Activated T-helper 17 cell treated with anti-CD3 and anti-CD28 coated beads, Interleukin-2, amount 50 U/mL, for 72 hours (primary cell): ENCODE data around the gene COL5A3. TPM values are rescaled to one million over a fixed set of nuclear protein-coding genes. Genes with fewer than 3 reads are reported as not detected.
A peak's percentile ranks its signal among the peaks of the same experiment; 100 is the strongest.
"Not testable (repeated sequence)": the region's sequence is repeated elsewhere in the genome, so short reads cannot be mapped to it uniquely, and the experiment has no call there.

Experiments used
- ATAC-seq: fragments of 150-1000 bp; cut with Tn5 transposase; replicated peaks from 2 replicates; pipeline ENCODE4 v1.10.0; 2021; ENCODE audit warnings: mild to moderate bottlenecking, moderate library complexity
- H3K27ac Mint-ChIP-seq: one replicate; pipeline ENCODE4 v1.8.0; 2022; ENCODE audit warnings: mixed read lengths
- H3K27me3 Mint-ChIP-seq: one replicate; pipeline ENCODE4 v1.8.0; 2022; ENCODE audit warnings: mixed read lengths
- H3K36me3 Mint-ChIP-seq: one replicate; pipeline ENCODE4 v1.8.0; 2022; ENCODE audit warnings: low read depth, mild to moderate bottlenecking, mixed read lengths
- H3K4me1 Mint-ChIP-seq: one replicate; pipeline ENCODE4 v1.8.0; 2022; ENCODE audit warnings: mixed read lengths
- H3K4me3 Mint-ChIP-seq: one replicate; pipeline ENCODE4 v1.8.0; 2022; ENCODE audit warnings: mild to moderate bottlenecking, mixed read lengths
- H3K9me3 Mint-ChIP-seq: one replicate; pipeline ENCODE4 v1.8.0; 2022; ENCODE audit warnings: mixed read lengths
- total RNA-seq, 2 donors: library from RNA; stranded (reverse); gene quantifications; one replicate each; pipeline ENCODE4 v1.2.3, GENCODE V29; 2022

Gene COL5A3
- total RNA-seq, 2 donors from 2014 or later = 6.1 to 32.1 TPM

DNA sequence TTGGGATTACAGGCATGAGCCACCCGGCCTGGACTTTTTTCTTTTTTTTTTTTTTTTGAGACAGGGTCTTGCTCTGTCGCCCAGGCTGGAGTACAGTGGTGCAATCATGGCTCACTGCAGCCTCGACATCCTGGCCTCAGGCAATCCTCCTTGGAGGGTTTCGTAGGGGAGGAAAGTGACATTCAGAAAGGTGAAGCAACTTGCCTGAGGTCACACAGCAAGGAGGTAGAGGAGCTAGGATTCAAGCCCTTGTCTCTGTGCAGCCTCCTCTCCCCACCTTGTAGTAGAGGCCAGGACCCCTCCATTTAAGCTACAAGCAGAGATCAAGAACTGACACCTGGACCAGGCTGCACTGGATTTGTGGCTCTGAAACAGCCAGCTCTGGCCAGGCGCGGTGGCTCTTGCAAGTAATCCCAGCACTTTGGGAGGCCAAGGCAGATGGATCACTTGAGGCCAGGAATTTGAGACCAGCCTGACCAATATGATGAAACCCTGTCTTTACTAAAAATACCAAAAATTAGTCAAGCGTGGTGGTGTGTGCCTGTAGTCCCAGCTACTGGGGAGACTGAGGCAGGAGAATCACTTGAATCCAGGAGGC, 63.7 kb downstream of the COL5A3 start:
- H3K9me3 Mint-ChIP-seq, H3K4me3 Mint-ChIP-seq, H3K36me3 Mint-ChIP-seq, H3K27me3 Mint-ChIP-seq, H3K4me1 Mint-ChIP-seq, H3K27ac Mint-ChIP-seq, ATAC-seq: not testable (repeated sequence)

DNA sequence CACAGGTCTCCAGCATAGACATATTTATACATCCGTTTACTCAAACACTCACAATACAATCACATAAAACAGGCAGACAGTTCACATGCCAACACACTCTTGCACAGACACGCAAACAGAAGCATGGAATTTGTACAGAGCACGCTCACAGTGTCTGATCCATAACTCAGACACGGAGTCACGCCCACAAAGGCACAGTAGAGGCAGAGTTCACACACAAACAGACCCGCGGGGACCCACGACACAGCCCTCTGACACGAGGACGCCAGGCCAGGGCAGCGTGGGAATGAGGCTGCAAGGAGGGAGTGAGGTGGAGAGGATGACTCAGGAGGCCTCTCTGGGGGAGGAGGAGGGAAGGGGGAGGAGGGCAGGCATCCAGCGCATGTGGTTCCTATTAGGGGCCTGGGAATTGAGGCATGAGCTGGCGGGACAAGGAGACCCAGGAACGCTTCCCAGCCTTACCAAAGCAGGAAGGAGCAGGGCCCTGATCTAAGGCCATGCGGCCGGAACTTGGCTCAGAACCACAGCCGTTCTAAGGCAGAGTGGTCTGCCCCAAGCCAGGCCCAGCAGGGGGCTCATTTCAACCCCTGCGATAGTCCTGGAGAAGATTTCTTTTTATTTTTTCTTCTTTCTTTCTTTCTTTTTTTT, 64.9 kb downstream of the COL5A3 start:
- ATAC-seq = peak; percentile 32
- Mint-ChIP-seq H3K36me3 (no peaks in the 10 kb centered on the region), H3K27ac (peak overlapping the region; percentile 16), H3K27me3 (peaks cover 8% of the 10 kb centered on the region), H3K4me1 (peaks cover 8% of the 10 kb centered on the region), H3K4me3 (no peak overlapping the region), H3K9me3 (peaks cover 3% of the 10 kb centered on the region)

DNA sequence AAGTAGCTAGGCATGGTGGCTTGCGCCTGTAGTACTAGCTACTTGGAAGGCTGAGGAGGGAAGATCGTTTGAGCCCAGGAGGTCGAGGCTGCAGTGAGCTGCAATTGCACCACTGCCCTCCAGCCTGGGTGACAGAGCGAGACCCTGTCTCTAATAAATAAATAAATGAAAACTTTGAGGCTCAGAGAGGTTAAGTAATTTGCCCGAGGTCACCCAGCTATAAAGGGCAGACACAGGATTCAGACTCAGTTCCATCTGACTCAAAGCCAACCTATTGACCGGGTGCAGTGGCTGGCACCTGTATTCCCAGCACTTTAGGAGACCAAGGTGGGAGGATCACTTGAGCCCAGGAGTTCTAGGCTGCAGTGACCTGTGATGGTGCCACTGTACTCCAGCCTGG, 66.6 kb downstream of the COL5A3 start:
- Mint-ChIP-seq H3K36me3 (no peaks in the 10 kb centered on the region), H3K9me3 (peaks cover 3% of the 10 kb centered on the region), H3K27me3 (peaks cover 8% of the 10 kb centered on the region), H3K4me3 (no peak overlapping the region), H3K4me1 (peaks cover 8% of the 10 kb centered on the region), H3K27ac (no peak overlapping the region)
- ATAC-seq = no peak

DNA sequence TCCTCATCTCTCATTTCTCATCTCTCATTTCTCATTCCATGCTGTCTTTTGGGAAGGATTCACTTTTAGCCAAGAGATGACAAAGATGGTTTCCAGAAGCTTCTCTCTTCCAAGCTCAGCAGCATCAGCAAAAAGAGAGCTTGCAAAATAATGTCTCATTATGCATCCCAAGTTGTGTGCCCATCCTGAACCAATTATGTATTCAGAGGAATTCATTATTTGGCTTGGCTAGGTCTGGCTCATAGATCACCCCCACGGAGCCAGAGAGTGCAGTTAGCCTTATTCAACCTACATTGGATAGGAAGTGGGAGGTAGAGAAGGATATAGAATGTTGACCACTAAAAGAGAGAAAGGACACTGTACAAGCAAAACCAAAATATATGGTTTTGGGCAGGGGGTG, 68.6 kb downstream of the COL5A3 start:
- no peak overlapping the region for H3K27ac Mint-ChIP-seq
- no peaks in the 10 kb centered on the region for H3K36me3 Mint-ChIP-seq
- H3K27me3 Mint-ChIP-seq = peaks cover 16% of the 10 kb centered on the region
- H3K4me3 Mint-ChIP-seq = no peak overlapping the region
- H3K4me1 Mint-ChIP-seq = peaks cover 14% of the 10 kb centered on the region
- H3K9me3 Mint-ChIP-seq = peaks cover 3% of the 10 kb centered on the region
- ATAC-seq = no peak

DNA sequence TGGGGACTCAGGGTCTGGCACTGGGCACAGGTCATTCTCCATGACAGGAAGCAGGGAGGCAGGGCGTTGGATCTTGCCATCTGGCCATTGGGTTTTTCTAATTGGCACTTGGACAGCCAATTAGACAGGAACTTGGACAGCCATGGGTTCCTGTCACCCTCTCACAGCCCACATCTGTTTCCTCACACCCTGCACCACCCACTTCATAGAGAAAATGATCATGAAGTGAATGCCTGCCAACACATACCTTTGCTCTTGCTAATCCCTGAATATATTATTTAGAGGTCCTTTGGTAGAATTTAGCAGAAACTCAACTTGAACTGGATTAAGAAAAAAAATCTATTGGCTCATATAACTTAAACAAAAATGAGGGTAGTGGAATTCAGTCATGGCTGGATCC, 69.1 kb downstream of the COL5A3 start:
- Mint-ChIP-seq H3K9me3 (peaks cover 3% of the 10 kb centered on the region), H3K4me1 (peaks cover 14% of the 10 kb centered on the region), H3K27ac (no peak overlapping the region), H3K36me3 (no peaks in the 10 kb centered on the region), H3K4me3 (no peak overlapping the region), H3K27me3 (peaks cover 17% of the 10 kb centered on the region)
- no peak for ATAC-seq

DNA sequence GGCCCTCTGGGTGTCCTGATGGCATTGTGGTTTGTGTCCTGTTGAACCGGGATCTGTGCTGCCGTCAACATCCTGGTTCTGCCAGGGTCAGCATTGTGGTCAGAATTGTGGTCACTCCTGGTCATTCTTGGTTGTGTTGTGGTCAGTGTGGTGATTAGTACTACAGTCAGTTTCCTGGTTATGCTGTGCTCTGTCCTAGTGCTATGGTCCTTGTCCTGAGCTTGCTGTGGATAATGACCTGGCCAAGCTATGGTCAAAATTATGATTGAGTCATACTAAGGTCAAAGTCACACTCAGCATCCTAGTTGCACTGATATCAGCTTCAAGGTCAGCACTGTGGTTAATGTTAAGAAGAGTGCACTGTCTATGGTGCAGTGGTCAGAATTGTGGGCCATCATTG, 69.5 kb downstream of the COL5A3 start:
- Mint-ChIP-seq H3K27ac (no peak overlapping the region), H3K9me3 (peaks cover 3% of the 10 kb centered on the region), H3K4me1 (peaks cover 14% of the 10 kb centered on the region), H3K36me3 (no peaks in the 10 kb centered on the region), H3K27me3 (peaks cover 18% of the 10 kb centered on the region), H3K4me3 (no peak overlapping the region)
- ATAC-seq = no peak

DNA sequence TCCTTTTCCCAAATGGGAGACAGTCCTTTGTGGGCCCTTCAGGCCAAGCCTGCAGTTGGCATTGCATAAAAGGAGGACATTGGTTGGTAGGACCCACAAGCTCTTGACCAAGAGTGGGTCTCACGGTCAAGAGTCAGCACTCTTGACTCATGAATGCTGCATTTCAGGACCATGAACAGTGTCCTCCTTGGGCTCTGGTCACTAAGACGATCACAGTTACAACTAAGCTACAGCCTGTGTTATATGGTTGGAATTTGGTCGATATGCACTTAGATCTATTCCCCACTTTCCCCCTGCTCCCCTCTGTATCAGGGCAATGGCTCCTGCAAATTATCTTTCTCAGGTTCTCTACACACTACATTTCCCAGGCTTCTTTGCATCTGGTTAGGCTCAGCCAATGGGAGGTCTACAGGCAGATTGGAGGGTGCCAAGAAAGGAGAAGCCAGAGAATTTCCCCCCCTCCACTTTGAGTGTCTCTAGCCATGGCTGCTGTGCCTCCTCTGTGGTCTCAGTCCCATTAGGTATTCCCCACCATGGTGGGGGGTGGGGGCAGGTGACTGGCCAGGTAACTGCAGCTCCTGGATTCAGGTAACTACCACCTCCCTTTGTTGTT, 70.9 kb downstream of the COL5A3 start:
- no peak overlapping the region for H3K4me3 Mint-ChIP-seq
- H3K27ac Mint-ChIP-seq = no peak overlapping the region
- H3K36me3 Mint-ChIP-seq = no peaks in the 10 kb centered on the region
- peaks cover 20% of the 10 kb centered on the region for H3K4me1 Mint-ChIP-seq
- peaks cover 3% of the 10 kb centered on the region for H3K9me3 Mint-ChIP-seq
- peaks cover 31% of the 10 kb centered on the region for H3K27me3 Mint-ChIP-seq
- no peak for ATAC-seq

DNA sequence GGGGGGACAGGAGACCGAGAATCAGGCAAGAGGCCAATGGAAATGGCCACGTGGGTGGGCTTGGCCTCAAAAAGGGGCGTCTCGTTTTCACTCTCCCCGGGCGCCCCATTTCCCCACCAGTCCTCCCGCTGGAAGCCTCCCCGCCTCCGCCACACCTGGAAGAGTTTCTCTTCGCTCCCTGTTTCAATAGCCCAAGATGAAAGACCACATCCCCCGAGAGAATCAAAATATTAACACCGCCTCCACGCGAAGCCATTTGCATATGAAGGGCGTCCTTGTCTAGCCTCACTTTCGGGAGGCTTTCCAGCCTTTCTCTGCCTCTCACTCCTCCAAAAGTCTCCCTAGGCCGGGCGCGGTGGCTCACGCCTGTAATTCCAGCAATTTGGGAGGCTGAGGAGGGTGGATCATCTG, 73.3 kb downstream of the COL5A3 start:
- Mint-ChIP-seq H3K27me3 (peaks cover 36% of the 10 kb centered on the region), H3K9me3 (peaks cover 3% of the 10 kb centered on the region), H3K27ac (no peak overlapping the region), H3K4me1 (peaks cover 20% of the 10 kb centered on the region), H3K36me3 (no peaks in the 10 kb centered on the region), H3K4me3 (peak overlapping the region; percentile 49)
- no peak for ATAC-seq

DNA sequence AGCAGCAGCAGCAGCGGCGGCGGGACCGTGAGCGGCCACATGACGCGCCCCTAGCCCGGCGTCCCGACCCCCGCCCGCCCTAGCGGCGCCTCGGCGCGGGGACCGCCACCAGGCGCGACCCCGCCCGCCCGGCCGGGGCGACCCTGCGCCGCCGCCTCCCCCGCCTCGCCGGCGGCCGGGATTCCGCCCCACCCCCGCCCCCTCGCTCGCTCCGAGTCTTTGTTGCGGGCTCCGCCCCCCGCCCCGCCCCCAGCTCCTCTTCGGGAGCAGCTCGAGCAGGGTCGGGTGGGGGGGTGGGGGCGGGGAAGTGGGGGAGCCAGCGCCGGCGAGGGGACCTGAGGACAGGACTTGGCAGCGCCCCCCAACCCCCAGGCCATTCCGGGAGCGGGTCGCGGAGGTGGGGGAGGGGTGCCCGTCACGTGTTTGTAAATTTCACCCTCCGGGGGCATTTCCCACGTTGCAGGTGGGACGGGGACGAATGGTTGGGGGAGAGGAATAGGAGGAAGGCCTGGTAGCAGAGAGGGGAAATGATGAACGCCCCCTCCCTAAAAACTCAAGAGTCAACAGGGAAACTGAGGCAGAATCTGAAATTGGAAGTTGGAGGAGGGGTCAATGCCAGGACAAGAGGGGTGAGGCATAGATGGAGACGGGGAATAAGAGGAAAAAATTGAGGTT, 73.8 kb downstream of the COL5A3 start, which contains the start of gene OLFM2:
Gene OLFM2, minus strand, starts transcription at position 190 of the 675 bp plus-strand sequence. Its CDS starts 149 bp downstream, at position 41.
- H3K4me3 Mint-ChIP-seq = peak within 1 kb of the TSS; percentile 70
- H3K36me3 Mint-ChIP-seq = no peaks in the 10 kb centered on the region
- no peak within 1 kb of the TSS for H3K27ac Mint-ChIP-seq
- H3K27me3 Mint-ChIP-seq = peaks cover 36% of the 10 kb centered on the region
- H3K4me1 Mint-ChIP-seq = peaks cover 20% of the 10 kb centered on the region
- no peaks in the 10 kb centered on the region for H3K9me3 Mint-ChIP-seq
- no peak for ATAC-seq

DNA sequence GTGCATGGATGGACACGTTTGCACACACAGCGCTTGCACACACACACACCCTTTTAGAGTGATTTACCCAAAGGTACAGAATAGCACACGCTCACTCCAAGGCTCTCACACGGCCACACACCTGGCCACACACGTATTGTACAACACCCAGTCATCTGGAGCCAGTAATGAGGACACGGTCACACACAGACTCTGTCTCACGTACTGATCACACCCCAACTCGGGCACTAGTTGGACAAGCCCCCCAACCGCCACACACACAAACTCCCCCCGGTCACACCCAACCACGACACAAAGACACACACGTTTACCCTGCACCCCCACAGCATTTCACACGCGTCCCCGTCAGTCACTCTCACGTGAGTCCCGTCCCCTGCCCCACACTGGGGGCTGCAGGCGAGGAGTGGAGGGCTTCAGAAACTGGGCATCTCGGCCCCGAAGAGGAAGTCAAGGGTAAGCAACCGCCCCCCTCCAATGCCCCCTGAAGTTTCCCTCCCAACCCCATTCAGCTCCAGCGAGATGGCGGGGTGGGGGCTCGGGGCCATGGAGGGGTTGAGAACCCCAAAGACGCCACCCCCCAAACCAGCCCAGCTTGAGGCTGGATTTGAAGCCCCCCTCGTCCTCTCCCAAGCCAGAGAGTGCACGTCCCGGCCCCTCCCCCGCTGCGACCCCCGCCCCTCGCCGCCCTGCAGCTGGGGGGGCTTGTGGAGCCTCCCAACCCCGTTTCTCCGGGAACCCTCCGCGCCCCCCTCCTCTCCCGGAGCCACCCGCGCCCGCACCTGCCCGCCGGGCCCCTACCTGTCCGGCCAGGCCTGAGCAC, 74.6 kb downstream of the COL5A3 start:
- H3K27me3 Mint-ChIP-seq = peaks cover 37% of the 10 kb centered on the region
- H3K4me1 Mint-ChIP-seq = peaks cover 24% of the 10 kb centered on the region
- H3K4me3 Mint-ChIP-seq = peak overlapping the region; percentile 70
- no peak overlapping the region for H3K27ac Mint-ChIP-seq
- no peak for ATAC-seq
- no peaks in the 10 kb centered on the region for H3K36me3 Mint-ChIP-seq
- H3K9me3 Mint-ChIP-seq = no peaks in the 10 kb centered on the region

DNA sequence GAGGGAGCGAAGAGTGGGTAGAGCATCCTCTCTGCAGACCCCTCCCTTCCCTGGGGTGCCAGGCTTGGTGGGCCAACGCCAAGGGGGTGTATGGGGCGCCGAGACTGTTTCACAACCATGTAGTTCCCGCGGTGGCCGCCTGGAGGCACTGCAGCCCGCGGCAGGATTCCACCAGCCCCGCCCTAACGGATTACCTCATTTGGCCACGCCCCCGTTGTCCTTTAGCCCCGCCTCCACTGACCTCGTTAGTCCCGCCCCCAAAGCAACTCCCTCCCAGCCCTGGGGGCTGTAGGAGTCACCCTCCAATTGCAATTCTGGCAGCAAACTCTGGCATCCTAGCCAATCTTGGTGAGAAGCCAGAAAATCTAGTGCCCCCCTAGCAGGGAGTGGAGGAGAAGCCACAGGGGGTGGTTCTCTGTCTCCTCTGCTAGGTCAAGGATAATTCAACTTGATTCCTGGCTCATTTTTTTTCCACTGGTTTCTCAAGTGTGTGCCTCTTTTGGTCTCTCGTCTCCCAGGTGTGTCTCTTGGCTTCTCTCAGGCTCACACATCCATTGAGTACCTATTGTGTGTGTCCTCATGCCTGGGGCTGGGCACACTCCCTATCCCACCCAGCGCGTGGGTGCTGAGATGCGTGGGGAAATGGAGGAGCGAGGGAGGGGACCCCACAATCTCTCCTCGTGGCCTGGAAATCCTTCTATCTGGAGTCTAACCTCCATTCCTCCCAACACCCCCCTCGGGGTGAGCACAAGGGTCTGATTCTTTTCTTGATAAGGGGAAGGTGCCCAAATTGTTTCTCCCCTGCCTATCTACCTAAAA, 76.0 kb downstream of the COL5A3 start:
- Mint-ChIP-seq H3K27ac (no peak overlapping the region), H3K27me3 (peaks cover 37% of the 10 kb centered on the region), H3K4me1 (peaks cover 26% of the 10 kb centered on the region), H3K9me3 (no peaks in the 10 kb centered on the region), H3K36me3 (no peaks in the 10 kb centered on the region), H3K4me3 (peak overlapping the region; percentile 70)
- peak; percentile 79 for ATAC-seq

DNA sequence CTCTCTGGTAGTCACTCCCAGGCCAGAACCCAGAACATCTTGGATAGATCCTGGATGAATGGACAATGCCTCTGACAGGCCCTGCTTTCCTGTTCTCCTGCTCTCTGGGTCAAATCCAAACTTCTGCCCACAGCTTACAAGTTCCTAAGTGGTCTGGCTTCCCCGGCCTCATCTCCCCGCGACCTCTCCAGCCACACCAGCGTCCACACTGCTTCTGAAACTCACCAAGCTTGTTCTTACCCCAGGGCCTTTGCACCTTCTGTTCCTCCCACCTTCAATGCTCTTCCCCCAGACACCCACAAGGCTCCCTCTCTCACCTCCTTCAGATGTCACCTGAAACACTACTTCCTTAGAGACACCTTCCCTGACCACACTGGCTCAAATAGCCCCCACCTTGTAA, 77.5 kb downstream of the COL5A3 start:
- no peaks in the 10 kb centered on the region for H3K36me3 Mint-ChIP-seq
- no peak overlapping the region for H3K27ac Mint-ChIP-seq
- ATAC-seq = no peak

DNA sequence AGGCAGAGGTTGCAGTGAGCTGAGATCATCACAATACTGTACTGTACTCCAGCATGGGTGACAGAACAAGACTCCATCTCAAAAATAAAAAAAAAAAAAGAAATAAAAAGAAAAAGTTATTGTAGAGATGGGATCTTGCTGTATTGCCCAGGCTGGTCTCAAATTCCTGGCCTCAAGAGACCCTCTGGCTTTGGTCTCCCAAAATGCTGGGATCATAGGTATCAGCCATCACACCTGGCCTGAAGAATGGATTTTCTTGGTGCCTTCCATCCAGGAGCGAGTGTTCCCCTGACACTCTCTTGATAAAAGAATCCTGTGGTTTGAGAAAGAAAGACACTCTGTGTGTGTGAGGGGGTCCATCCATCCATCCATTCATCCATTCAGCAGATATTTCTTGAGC, 78.7 kb downstream of the COL5A3 start:
- Mint-ChIP-seq H3K27ac (no peak overlapping the region), H3K4me3 (no peak overlapping the region), H3K9me3 (no peaks in the 10 kb centered on the region), H3K27me3 (peaks cover 28% of the 10 kb centered on the region), H3K4me1 (peaks cover 20% of the 10 kb centered on the region), H3K36me3 (no peaks in the 10 kb centered on the region)
- no peak for ATAC-seq

More for the DNA sequence above, 77.5 kb downstream of the COL5A3 start:
- Mint-ChIP-seq H3K4me3 (no peak overlapping the region), H3K27me3 (peaks cover 37% of the 10 kb centered on the region), H3K4me1 (peaks cover 26% of the 10 kb centered on the region), H3K9me3 (no peaks in the 10 kb centered on the region)
